ENCODE data around the gene PPP2R2C.

The PPP2R2C gene

DNA sequence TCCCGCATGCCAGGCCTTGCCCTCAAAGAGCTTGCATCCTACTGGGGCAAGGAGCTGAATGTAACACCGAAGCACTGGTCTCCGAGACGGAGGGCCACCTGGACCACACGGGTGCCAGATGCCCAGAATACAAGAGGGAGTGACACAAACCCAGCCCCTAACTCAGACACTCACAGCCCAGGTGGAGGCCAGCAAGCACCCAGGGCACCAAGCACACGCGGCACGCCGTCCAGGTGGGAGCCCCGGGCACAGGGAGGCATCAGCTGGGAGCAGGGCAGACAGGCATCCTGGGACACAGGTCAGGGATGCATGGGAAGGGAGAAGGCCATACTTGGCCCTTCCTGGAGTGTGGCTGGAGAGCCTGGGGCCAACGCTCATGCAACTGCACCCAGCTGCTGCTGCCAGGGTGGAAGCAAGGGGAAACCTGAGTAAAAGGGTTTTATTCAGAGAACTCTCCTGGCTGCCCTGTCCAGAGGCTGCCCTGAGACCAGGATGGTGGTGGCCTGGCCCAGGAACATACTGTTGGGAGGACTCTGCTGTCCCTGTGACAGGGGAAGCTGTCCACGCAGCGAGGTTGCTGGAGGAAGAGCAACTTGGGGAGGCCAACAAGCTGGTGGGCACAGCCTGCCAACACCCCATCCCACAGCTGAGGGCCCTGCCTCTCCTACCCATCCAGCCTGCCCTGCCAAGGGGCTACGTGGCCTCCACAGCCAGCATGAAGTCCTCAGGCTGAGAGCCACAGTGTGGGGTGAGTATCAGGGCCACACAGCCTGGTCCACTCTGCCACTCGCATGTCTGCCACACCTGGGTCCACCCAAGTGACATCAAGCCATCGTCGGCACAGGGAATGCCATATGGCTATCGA, 22.2 kb upstream of the PPP2R2C start:
- DNase-seq (ENCODE audit: low read depth in 2 of 2) = no peak

- DNase-seq (ENCODE audit: low read depth in 2 of 2) = no peak
Observed at GRCh38 chr4:6493658-6494304, 21.4 kb upstream of the PPP2R2C start.

GRCh38 chr4:6492861-6493657, 20.6 kb upstream of the PPP2R2C start:
- DNase-seq (ENCODE audit: low read depth in 2 of 2) = no peak

DNA sequence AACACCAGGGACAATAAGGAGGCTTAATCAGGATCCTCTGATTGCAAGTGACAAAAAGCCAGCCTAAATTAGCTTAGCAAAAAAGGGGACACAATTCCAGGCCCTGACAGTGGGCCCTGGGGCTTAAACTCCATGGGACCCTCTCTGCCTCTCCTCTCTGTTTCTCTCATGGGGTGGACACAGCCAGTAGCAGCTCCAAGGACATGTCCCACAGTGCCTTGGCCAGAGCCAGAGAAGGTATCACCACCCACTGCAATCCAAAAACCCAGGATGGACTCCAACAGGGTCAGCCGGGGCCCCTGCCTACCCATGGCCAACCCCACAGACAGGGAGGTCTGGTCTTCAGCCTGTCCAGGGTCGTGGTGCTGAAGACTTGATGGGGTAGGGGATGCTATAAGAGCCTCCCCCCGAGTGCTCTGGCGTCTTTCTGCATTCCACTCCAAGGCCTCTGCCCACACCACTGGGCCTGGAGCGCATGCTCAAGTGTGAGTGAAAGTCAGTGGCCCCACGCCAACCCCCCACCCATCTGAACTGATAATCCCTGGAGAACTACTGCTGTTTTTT, 19.7 kb upstream of the PPP2R2C start:
- no peak for DNase-seq (ENCODE audit: low read depth in 2 of 2)

DNA sequence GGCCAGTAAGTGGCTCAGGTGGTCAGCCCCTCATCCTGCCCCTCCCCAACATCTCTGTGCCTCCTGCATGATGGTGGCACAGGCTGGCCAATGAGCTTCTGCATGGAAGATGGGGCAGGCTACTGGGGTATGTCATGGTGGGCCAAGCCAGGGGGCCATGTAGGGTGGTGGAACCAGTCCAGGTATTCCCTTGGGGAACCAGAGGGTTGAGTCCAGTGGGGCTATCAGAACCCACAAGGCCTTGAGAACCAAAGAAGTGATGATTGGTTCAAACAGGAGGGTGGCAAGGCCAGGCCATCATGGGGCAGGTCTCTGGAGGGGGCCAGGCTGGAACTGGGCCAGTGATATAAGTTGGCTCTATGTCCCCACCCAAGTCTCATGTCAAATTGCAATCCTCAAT, 18.8 kb upstream of the PPP2R2C start:
- no peak for DNase-seq (ENCODE audit: low read depth in 2 of 2)

GRCh38 chr4:6489927-6490326, 17.5 kb upstream of the PPP2R2C start:
- DNase-seq (ENCODE audit: low read depth in 2 of 2) = no peak

GRCh38 chr4:6487466-6487865, 15.1 kb upstream of the PPP2R2C start:
- no peak for DNase-seq (ENCODE audit: low read depth in 2 of 2)

DNA sequence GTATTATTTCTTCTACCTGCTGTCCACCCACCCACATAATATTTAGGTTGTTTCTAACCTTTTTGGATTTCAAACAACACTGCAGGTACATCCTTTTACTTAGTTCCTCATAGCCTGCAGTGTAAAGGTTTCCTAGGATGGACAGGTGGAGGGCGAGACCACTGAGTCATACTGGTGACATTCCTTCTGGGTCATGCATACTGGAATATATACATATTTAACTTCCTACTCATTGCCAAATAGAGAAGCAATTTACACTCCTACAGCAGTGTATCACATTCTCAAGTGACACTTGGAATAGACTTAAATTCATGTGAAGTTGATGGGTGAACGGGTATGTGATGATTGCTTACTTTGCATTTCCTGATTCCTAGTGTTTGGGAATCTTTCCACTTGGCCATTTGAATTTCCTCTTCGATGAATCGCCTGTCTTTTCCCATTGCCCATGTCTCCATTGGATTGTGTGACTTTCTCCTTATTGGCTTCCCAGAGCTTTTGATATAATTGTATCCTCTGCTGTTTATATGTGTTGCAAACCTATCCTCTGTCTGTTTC, 8.2 kb upstream of the PPP2R2C start:
- no peak for DNase-seq (ENCODE audit: low read depth in 2 of 2)

DNA sequence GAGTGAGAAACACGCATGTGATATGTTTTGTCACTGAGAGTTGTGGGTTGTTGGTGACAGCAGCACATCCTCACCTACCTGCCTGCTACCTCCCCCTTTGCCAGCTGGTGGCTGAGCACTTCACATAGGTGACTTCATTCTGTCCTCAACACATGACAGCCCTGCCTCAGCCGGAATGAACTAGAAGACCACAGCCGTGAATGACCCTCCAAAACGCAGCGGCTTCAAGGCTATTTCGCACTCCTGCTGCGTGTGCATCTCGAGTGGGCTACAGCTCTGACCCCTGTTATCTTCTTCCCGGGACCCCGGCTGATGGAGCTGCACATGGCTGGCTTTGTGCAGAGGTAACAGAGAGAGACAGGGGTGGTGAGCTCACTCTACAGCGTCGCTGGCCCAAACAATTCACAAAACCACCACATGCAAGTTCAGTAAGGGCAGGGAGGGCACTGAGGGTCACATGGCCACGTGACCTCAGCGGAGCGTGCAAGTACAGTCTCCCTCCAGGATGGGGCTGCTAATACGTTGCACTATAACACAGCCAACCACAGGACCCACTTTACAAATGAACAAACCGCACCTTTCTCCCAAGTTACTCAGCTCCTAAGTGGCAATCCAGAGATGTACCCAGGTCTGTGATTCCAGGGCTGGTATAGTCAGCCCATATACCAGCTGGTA, 6.3 kb upstream of the PPP2R2C start:
- DNase-seq (ENCODE audit: low read depth in 2 of 2) = no peak

GRCh38 chr4:6476893-6477292, 4.5 kb upstream of the PPP2R2C start:
- DNase-seq (ENCODE audit: low read depth in 2 of 2) = no peak

DNA sequence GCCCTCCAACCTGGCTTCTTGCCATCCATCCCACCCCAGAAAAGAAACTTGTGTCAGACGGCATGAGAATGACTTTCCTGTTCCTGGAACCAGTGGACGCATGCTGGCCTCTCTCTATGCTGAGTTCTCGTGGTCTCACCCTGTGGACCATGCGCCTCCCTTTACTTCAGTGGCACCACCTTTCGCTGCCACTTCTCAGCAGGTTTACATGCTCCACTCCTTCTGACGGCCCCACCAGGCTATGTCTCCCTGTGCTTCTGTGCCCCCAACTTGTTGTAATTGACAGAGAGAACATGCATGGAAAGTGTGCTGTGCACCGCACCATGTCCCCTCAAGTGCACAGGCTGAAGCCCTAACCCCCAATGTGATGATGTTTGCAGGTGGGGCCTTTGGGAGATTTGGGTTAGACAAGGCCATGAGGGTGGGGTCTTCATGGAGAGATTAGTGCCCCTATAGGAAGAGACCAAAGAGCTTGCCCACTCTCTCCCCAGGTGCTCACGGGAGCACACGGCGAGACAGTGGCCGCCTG, 3.1 kb upstream of the PPP2R2C start:
- no peak for DNase-seq (ENCODE audit: low read depth in 2 of 2)

- DNase-seq (ENCODE audit: low read depth in 2 of 2) = no peak
Observed at GRCh38 chr4:6474705-6475457, 2.5 kb upstream of the PPP2R2C start.

- no peak for DNase-seq (ENCODE audit: low read depth in 2 of 2)
Observed at GRCh38 chr4:6474053-6474568, 1.7 kb upstream of the PPP2R2C start.

DNA sequence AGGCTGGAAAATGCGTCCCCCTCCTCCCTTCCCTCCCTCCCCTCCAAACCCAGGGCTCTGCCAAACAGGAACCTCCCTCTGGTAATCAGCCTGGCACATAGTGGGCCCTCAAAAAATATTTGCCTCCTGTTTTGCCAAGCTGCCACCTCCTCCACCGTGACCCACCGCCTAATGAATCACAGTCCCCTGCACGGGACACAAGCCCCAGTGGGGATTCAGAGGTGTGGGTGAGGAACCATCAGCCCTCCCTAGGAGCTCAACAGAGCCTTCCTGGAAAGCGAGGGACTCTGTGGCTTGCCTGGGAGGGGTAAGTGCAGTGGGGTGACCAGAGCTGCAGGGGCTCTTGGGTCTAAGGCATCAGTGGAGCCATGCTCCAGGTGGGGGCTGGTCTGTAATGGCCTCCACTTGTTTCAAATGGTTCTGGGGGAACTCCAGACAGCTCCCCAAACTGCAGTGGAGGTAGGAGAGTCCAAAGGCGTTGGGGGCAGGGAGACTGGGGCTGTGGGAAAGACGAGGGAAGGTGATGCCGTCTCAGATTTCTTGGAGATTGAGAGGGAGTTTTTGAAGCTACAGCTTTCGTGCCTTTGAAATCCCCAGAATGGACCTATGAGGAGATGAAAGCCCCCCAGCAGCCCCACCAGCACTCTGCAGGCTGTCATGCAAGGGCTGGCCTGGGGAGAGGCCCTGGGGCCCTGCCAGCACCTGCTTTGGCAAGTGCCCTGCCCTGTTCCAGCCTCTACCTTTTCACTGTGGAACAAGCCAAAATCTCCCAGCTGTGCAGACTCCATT, 1.0 kb upstream of the PPP2R2C start:
- no peak for DNase-seq (ENCODE audit: low read depth in 2 of 2)

- DNase-seq (ENCODE audit: low read depth in 2 of 2) = no peak
Observed at GRCh38 chr4:6472008-6472386, 417 bp downstream of the PPP2R2C start.

DNA sequence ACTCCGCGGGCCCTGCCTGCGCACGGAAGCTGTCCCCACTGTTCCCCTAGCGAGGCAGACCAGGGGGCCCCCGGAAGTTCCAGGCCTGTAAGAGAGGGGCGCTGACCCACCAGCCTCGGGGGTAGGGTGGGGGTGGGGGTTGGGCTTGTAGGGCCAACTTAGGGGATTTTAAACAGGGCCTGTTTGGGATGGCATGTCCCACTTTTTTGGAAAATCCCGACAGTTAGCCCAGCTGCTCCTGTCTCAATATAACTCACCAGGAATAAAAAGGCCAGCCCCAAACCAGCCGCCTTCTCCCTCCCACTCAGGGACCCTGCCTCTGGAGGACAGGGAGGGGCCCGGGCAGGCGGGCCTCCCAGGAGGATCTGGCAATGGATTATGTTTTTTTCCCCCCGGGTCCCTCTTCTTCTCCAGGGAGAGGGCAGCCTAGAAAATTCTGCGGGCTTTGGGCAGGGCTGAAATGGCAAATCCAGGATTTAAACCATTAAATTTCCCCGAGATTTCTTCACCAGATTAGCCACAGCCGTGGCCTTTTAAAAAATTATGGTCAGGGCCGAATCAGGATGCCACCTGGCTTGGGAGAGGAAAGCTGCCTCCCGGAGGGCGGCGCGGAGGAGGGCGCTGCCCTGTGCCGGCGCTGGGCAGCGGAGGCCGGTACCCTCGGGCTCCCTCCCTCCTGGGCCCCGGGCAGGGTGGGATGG, 957 bp downstream of the PPP2R2C start:
- no peak for DNase-seq (ENCODE audit: low read depth in 2 of 2)

GRCh38 chr4:6470502-6471306, 1.7 kb downstream of the PPP2R2C start:
- no peak for DNase-seq (ENCODE audit: low read depth in 2 of 2)
